ENCODE data around the gene AMOTL2.

The AMOTL2 gene

GRCh38 chr3:134346744-134347143 is 27.5 kb downstream of the AMOTL2 start:
- Histone ChIP-seq H3K4me2 (ENCODE audit: low read depth, low read length, poor library complexity, severe bottlenecking) (no peak overlapping the region), H3K4me3 (ENCODE audit: insufficient read depth, low read length, poor library complexity, severe bottlenecking) (no peak overlapping the region), H3K79me2 (ENCODE audit: insufficient read depth, low read length) (no peaks in the 10 kb centered on the region), H3F3A (ENCODE audit: insufficient read depth) (no peaks in the 10 kb centered on the region), H3K9me3 (ENCODE audit: insufficient read depth, low read length) (no peaks in the 10 kb centered on the region), H4K20me1 (ENCODE audit: low read depth, low read length) (no peaks in the 10 kb centered on the region), H3K27ac (ENCODE audit: low read depth, low read length) (no peak overlapping the region), H3K9me2 (replicated peaks; ENCODE audit: insufficient read depth, low read length) (no peaks in the 10 kb centered on the region), H3K9ac (ENCODE audit: low read length) (no peak overlapping the region), H2AFZ (ENCODE audit: low read depth, low read length, severe bottlenecking) (no peak overlapping the region), H3K27me3 (ENCODE audit: low read length) (no peaks in the 10 kb centered on the region), H3K36me3 (ENCODE audit: low read length) (no peaks in the 10 kb centered on the region)
- TF ChIP-seq CTCF (IDR thresholded peaks at IDR 0.05; ENCODE audit: insufficient read depth, low read length, poor library complexity, severe bottlenecking) (no peak), EZH2phosphoT487 (conservative IDR thresholded peaks at IDR 0.05; ENCODE audit: low read length) (no peak)

DNA sequence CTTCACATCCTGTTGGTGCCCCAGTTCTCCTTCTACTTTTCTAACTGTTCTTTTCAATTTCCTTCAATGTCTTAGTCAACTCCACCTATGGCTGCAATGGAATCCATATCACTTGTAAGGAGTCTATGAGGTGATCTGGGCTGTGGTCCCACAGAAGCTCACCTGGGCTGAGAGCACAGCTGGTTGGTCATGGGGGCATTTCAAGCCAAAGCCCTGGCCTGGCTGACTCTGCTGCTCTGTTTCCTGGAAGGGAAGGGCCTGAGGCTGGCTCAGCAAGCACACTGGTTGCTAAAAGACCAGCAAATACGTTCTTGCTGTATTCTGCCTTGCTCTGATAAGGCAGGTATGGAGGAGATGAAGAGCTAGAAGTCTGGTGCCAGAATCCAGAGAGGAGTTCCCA is 29.0 kb downstream of the AMOTL2 start:
- Histone ChIP-seq H4K20me1 (ENCODE audit: low read depth, low read length) (no peaks in the 10 kb centered on the region), H3K4me3 (ENCODE audit: insufficient read depth, low read length, poor library complexity, severe bottlenecking) (no peak overlapping the region), H2AFZ (ENCODE audit: low read depth, low read length, severe bottlenecking) (no peak overlapping the region), H3K79me2 (ENCODE audit: insufficient read depth, low read length) (no peaks in the 10 kb centered on the region), H3F3A (ENCODE audit: insufficient read depth) (no peaks in the 10 kb centered on the region), H3K9ac (ENCODE audit: low read length) (no peak overlapping the region), H3K4me2 (ENCODE audit: low read depth, low read length, poor library complexity, severe bottlenecking) (no peak overlapping the region), H3K9me2 (replicated peaks; ENCODE audit: insufficient read depth, low read length) (no peaks in the 10 kb centered on the region), H3K9me3 (ENCODE audit: insufficient read depth, low read length) (no peaks in the 10 kb centered on the region), H3K27me3 (ENCODE audit: low read length) (no peaks in the 10 kb centered on the region), H3K36me3 (ENCODE audit: low read length) (no peaks in the 10 kb centered on the region), H3K27ac (ENCODE audit: low read depth, low read length) (no peak overlapping the region)
- TF ChIP-seq CTCF (IDR thresholded peaks at IDR 0.05; ENCODE audit: insufficient read depth, low read length, poor library complexity, severe bottlenecking) (no peak), EZH2phosphoT487 (conservative IDR thresholded peaks at IDR 0.05; ENCODE audit: low read length) (no peak)

DNA sequence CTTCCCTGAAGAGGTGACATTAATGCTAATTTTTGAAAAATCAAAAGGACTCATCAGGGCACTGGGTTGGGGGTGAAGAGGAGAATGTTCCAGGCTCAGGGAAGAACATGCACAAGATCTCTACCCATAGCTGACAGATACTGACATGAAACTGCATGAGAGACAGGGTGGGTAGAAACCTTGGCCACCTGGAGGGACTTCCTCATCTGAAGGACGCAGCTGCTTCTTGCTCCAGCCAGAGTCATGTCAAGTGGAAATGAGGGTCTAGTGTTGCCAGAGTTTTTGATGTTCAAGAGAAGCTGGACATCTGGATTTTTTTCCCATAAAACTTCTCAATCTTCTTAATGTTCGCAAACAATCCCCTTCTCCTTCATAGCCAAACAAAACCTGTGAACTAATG is 29.7 kb downstream of the AMOTL2 start:
- Histone ChIP-seq H3K27ac (ENCODE audit: low read depth, low read length) (no peak overlapping the region), H4K20me1 (ENCODE audit: low read depth, low read length) (no peaks in the 10 kb centered on the region), H3K9me2 (replicated peaks; ENCODE audit: insufficient read depth, low read length) (no peaks in the 10 kb centered on the region), H3K79me2 (ENCODE audit: insufficient read depth, low read length) (no peaks in the 10 kb centered on the region), H3K9me3 (ENCODE audit: insufficient read depth, low read length) (no peaks in the 10 kb centered on the region), H2AFZ (ENCODE audit: low read depth, low read length, severe bottlenecking) (no peak overlapping the region), H3K27me3 (ENCODE audit: low read length) (no peaks in the 10 kb centered on the region), H3K4me3 (ENCODE audit: insufficient read depth, low read length, poor library complexity, severe bottlenecking) (no peak overlapping the region), H3K4me2 (ENCODE audit: low read depth, low read length, poor library complexity, severe bottlenecking) (no peak overlapping the region), H3K36me3 (ENCODE audit: low read length) (no peaks in the 10 kb centered on the region), H3K9ac (ENCODE audit: low read length) (no peak overlapping the region), H3F3A (ENCODE audit: insufficient read depth) (no peaks in the 10 kb centered on the region)
- TF ChIP-seq CTCF (IDR thresholded peaks at IDR 0.05; ENCODE audit: insufficient read depth, low read length, poor library complexity, severe bottlenecking) (no peak), EZH2phosphoT487 (conservative IDR thresholded peaks at IDR 0.05; ENCODE audit: low read length) (no peak)

DNA sequence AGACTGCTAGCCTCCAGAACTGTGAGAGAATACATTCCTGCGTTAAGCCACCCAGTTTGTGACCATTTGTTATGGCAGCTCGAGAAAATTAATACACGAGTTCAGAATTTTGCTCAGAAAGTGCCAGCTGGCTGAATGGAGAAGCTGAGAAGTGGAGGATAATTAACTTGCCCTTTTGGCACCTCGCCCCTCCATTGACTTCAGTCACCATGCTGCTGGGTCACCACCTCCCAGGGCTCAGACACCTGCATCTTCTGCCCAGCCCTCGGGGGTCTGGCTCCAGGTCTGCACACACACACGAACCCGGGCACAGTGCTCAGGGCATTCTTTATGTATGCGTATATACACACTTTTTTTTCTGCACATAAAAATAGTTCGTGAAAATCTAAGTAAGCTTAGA is 32.0 kb downstream of the AMOTL2 start:
- Histone ChIP-seq H3F3A (ENCODE audit: insufficient read depth) (no peaks in the 10 kb centered on the region), H3K9ac (ENCODE audit: low read length) (no peak overlapping the region), H3K27ac (ENCODE audit: low read depth, low read length) (no peak overlapping the region), H2AFZ (ENCODE audit: low read depth, low read length, severe bottlenecking) (no peak overlapping the region), H3K79me2 (ENCODE audit: insufficient read depth, low read length) (no peaks in the 10 kb centered on the region), H3K9me3 (ENCODE audit: insufficient read depth, low read length) (no peaks in the 10 kb centered on the region), H3K9me2 (replicated peaks; ENCODE audit: insufficient read depth, low read length) (no peaks in the 10 kb centered on the region), H3K4me2 (ENCODE audit: low read depth, low read length, poor library complexity, severe bottlenecking) (no peak overlapping the region), H3K36me3 (ENCODE audit: low read length) (no peaks in the 10 kb centered on the region), H4K20me1 (ENCODE audit: low read depth, low read length) (no peaks in the 10 kb centered on the region), H3K4me3 (ENCODE audit: insufficient read depth, low read length, poor library complexity, severe bottlenecking) (no peak overlapping the region), H3K27me3 (ENCODE audit: low read length) (no peaks in the 10 kb centered on the region)
- TF ChIP-seq EZH2phosphoT487 (conservative IDR thresholded peaks at IDR 0.05; ENCODE audit: low read length) (no peak), CTCF (IDR thresholded peaks at IDR 0.05; ENCODE audit: insufficient read depth, low read length, poor library complexity, severe bottlenecking) (no peak)

Data from SU-DHL-6 (cell line).